Keratinocyte (primary cell): ENCODE results near the gene TOMM20L. TPM values are rescaled to one million over a fixed set of nuclear protein-coding genes. Genes with fewer than 3 reads are reported as not detected.
A peak's percentile ranks its signal among the peaks of the same experiment; 100 is the strongest.

Experiments used
- DNase-seq: peaks from one replicate; pipeline ENCODE4 v3.0.0-alpha.2; 2011; ENCODE audit warnings: low read depth, missing footprints, low spot score
- FAIRE-seq: peaks from 2 replicates; lab custom pipeline; 2011; peaks lifted over from hg19 to GRCh38; lab: Jason Lieb, UNC
- H2AFZ ChIP-seq: 2 replicates; pipeline ENCODE4 v1.6.0; 2012; ENCODE audit warnings: low read length, control low read depth, inconsistent platforms; ENCODE audit not compliant: control insufficient read depth
- H3K27ac ChIP-seq: 2 replicates; pipeline ENCODE4 v1.5.1; 2011; ENCODE audit warnings: low read length; ENCODE audit not compliant: control insufficient read depth, insufficient read depth
- H3K27me3 ChIP-seq: 3 replicates; pipeline ENCODE4 v1.6.0; 2011; ENCODE audit warnings: low read length; ENCODE audit not compliant: control insufficient read depth, insufficient read depth; ENCODE audit errors: extremely low read depth
- H3K36me3 ChIP-seq, 2 experiments: 2 replicates in 1 of 2; 3 replicates in 1 of 2; pipeline ENCODE4 v1.5.1; 2011; ENCODE audit warnings: low read length in 2 of 2, mild to moderate bottlenecking in 1 of 2; ENCODE audit not compliant: control insufficient read depth in 2 of 2, insufficient read depth in 2 of 2; ENCODE audit errors: extremely low read depth in 1 of 2
- H3K4me1 ChIP-seq: 3 replicates; pipeline ENCODE4 v1.5.1; 2011; ENCODE audit warnings: low read length; ENCODE audit not compliant: control insufficient read depth, insufficient read depth; ENCODE audit errors: extremely low read depth
- H3K4me2 ChIP-seq: 3 replicates; pipeline ENCODE4 v1.6.0; 2011; ENCODE audit warnings: low read depth, low read length; ENCODE audit not compliant: control insufficient read depth, insufficient read depth; ENCODE audit errors: extremely low read depth
- H3K4me3 ChIP-seq, 3 experiments: fragments of 200-600 bp in 1 of 3; sonication (generic) in 1 of 3; 2 replicates in 2 of 3; 3 replicates in 1 of 3; pipeline ENCODE4 v1.5.1; 2011 to 2016; ENCODE audit warnings: low read length in 3 of 3, mild to moderate bottlenecking in 3 of 3, control low read depth in 2 of 3, inconsistent platforms in 1 of 3, low read depth in 1 of 3, mixed read lengths in 1 of 3, mixed run types in 1 of 3, moderate library complexity in 1 of 3; ENCODE audit not compliant: control insufficient read depth in 2 of 3, insufficient read depth in 2 of 3; ENCODE audit errors: extremely low read depth in 1 of 3
- H3K79me2 ChIP-seq: 2 replicates; pipeline ENCODE4 v1.6.0; 2012; ENCODE audit warnings: low read length; ENCODE audit not compliant: control insufficient read depth, insufficient read depth
- H3K9ac ChIP-seq: 3 replicates; pipeline ENCODE4 v1.6.0; 2011; ENCODE audit warnings: low read length; ENCODE audit not compliant: control insufficient read depth, insufficient read depth; ENCODE audit errors: extremely low read depth
- H3K9me1 ChIP-seq: 3 replicates; pipeline ENCODE4 v1.6.0; 2011; ENCODE audit warnings: low read length; ENCODE audit not compliant: control insufficient read depth, insufficient read depth; ENCODE audit errors: extremely low read depth
- H3K9me3 ChIP-seq: 2 replicates; pipeline ENCODE4 v1.5.1; 2012; ENCODE audit warnings: low read depth, low read length; ENCODE audit not compliant: control insufficient read depth
- H4K20me1 ChIP-seq: 3 replicates; pipeline ENCODE4 v1.6.0; 2011; ENCODE audit warnings: low read length; ENCODE audit not compliant: control insufficient read depth, insufficient read depth; ENCODE audit errors: extremely low read depth
- CTCF ChIP-seq, 3 experiments: IDR thresholded peaks in 1 of 3; conservative IDR thresholded peaks in 1 of 3; optimal IDR thresholded peaks in 1 of 3; 2 replicates in 2 of 3; 3 replicates in 1 of 3; pipeline versions ENCODE3 to v1.5.1; 2011; ENCODE audit warnings: low read length in 3 of 3, mild to moderate bottlenecking in 3 of 3, moderate library complexity in 2 of 3, control low read depth in 1 of 3, inconsistent platforms in 1 of 3; ENCODE audit not compliant: insufficient read depth in 2 of 3; ENCODE audit errors: extremely low read depth in 1 of 3
- EZH2 ChIP-seq: IDR thresholded peaks from one replicate; pipeline ENCODE4 v1.6.1; 2012; ENCODE audit warnings: inconsistent platforms, mild to moderate bottlenecking, low read length, moderate library complexity
- dilution Hi-C: fragments of 300-500 bp; cut with MboI; formaldehyde crosslinking; loops from one replicate; pipeline ENCODE4 v1.7.0; 2020; ENCODE audit warnings: low sequenced_read_pairs; ENCODE audit not compliant: extremely low pct_ligation_motif_present
- polyA plus RNA-seq, 5 experiments: library from polyadenylated mRNA; depleted of rRNA in 3 of 5; stranded (reverse) in 3 of 5; stranded (forward) in 1 of 5; unstranded in 1 of 5; fragments of >200 nt; gene quantifications; 1 replicate in 1 of 5; 2 replicates in 3 of 5; 3 replicates in 1 of 5; pipeline versions ENCODE4 v1.2.1 to v1.2.3, GENCODE V29; 2011 to 2012; ENCODE audit warnings: missing spikeins in 2 of 5, low read depth in 1 of 5, low replicate concordance in 1 of 5

TOMM20L gene
- polyA plus RNA-seq, 1 donor (not counting 4 experiments of a cell fraction or from before 2014, with no cell fraction given): not detected

GRCh38 chr14:58426670-58427280 is 31.0 kb downstream of the TOMM20L start:
- dilution Hi-C loops: no loop called here
- FAIRE-seq (no peak), DNase-seq (no peak)
- Histone ChIP-seq H3K4me1 (peaks cover 22% of the 10 kb centered on the region), H3K79me2 (peaks cover 45% of the 10 kb centered on the region), H3K9me1 (no peaks in the 10 kb centered on the region), H3K4me2 (peak overlapping the region; percentile 73), H3K27me3 (no peaks in the 10 kb centered on the region), H3K27ac (peak overlapping the region; percentile 97), H3K9ac (peak overlapping the region; percentile 91), H2AFZ (peak overlapping the region; percentile 97), H3K9me3 (no peaks in the 10 kb centered on the region), H4K20me1 (no peaks in the 10 kb centered on the region), H3K4me3 (peak overlapping the region; percentile 71 to 96 (median 91)), H3K36me3 (peaks cover 0 to 3% of the 10 kb centered on the region in 2 experiments)
- TF ChIP-seq EZH2: no peak

GRCh38 chr14:58427281-58428117 is 31.8 kb downstream of the TOMM20L start, which contains the start of the genes KIAA0586 and TIMM9:
Gene KIAA0586, plus strand, starts transcription at chr14:58427719. Its CDS starts 546 bp downstream, at chr14:58428265.
Gene TIMM9, minus strand, starts transcription at chr14:58427531. Its CDS starts 15,586 bp downstream, at chr14:58411945.
- H3K9ac ChIP-seq: peak within 1 kb of the TSS; percentile 91
- H4K20me1 ChIP-seq: no peaks in the 10 kb centered on the region
- peak within 1 kb of the TSS; percentile 97 for H3K27ac ChIP-seq
- H3K27me3 ChIP-seq: no peaks in the 10 kb centered on the region
- peak within 1 kb of the TSS; percentile 97 for H2AFZ ChIP-seq
- dilution Hi-C loops: no loop called here
- H3K9me3 ChIP-seq: no peaks in the 10 kb centered on the region
- H3K4me3 ChIP-seq: peak within 1 kb of the TSS; percentile 71 to 96 (median 91)
- FAIRE-seq (peak; percentile 69), DNase-seq (peak; percentile 96)
- peak within 1 kb of the TSS; percentile 73 for H3K4me2 ChIP-seq
- H3K4me1 ChIP-seq: peaks cover 22% of the 10 kb centered on the region
- peaks cover 0 to 3% of the 10 kb centered on the region in 2 experiments for H3K36me3 ChIP-seq
- TF ChIP-seq CTCF (optimal IDR thresholded peaks at IDR 0.05 in 1 of 3, IDR thresholded peaks at IDR 0.05 in 1 of 3, conservative IDR thresholded peaks at IDR 0.05 in 1 of 3; ENCODE audit: extremely low read depth in 1 of 3, insufficient read depth in 2 of 3, low read length in 3 of 3) (no peak), EZH2 (no peak)
- no peaks in the 10 kb centered on the region for H3K9me1 ChIP-seq
- H3K79me2 ChIP-seq: peaks cover 42% of the 10 kb centered on the region
